HPDE6-E6E7 (cell line): ENCODE measurements around the gene ZNRF1.

Source experiments
- DNase-seq: peaks from one replicate; pipeline ENCODE4 v3.0.0; 2011; ENCODE audit warnings: missing footprints; ENCODE audit errors: extremely low spot score

The ZNRF1 gene

GRCh38 chr16:75148311-75149195 is 149.7 kb downstream of the ZNRF1 start, which contains the start of gene ZFP1:
TSS of gene ZFP1 (plus strand) at chr16:75148524. CDS start at chr16:75152952, 4,428 bp downstream.
- DNase-seq = peak; percentile 97

GRCh38 chr16:75151798-75152197 is 153.0 kb downstream of the ZNRF1 start:
- DNase-seq = no peak

DNA sequence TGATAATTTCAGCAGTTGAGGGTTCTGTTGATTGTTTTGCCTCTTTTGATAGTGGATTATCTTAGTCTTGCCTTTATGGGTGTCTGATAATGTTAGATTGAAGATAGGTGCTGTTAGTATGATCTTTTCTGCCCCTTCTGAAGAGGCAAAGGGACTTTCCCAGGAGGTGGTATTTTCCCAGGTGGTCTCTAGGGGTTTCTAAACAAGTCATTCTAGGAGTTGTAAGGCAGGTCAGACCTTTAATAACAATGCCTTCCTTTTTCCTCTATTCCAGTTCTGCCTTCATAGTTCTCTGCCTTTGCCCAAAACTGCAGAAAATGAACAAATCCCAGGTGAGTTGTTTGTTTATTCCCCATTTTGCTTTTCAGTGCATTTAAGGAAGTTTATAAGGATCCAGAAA is 153.8 kb downstream of the ZNRF1 start:
- no peak for DNase-seq

DNA sequence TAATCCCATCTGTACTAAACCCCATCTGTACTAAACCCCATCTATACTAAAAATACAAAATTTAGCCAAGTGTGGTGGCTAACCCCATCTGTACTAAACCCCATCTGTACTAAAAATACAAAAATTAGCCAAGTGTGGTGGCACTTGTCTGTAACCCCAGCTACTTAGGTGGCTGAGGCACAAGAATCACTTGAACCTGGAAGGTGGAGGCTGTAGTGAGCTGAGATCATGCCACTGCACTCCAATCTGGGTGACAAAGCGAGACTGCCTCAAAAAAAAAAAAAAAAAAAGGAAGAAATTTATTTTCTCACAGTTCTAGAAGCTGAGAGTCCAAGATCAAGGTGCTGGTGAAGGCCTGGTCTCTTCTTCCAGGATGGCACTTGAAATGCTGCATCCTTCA is 161.6 kb downstream of the ZNRF1 start:
- DNase-seq = no peak
